ENCODE data around the gene PRLHR.

Gene PRLHR

GRCh38 chr10:118567701-118568248 is 27.7 kb downstream of the PRLHR start:
- Histone ChIP-seq H3K36me3 (ENCODE audit: control insufficient read depth, insufficient read depth, low read length) (no peaks in the 10 kb centered on the region), H3K27me3 (replicated peaks; ENCODE audit: control insufficient read depth, insufficient read depth, low read length) (no peaks in the 10 kb centered on the region; the same call in none of the 2 replicates), H3K4me3 (replicated peaks; ENCODE audit: low read depth, low read length) (no peak overlapping the region)
- DNase-seq (ENCODE audit: extremely low read depth, insufficient read length) = no peak
- no peak for TF ChIP-seq CTCF (IDR thresholded peaks at IDR 0.05; ENCODE audit: insufficient read depth, low read length, poor library complexity, severe bottlenecking)

GRCh38 chr10:118566911-118567310 is 28.5 kb downstream of the PRLHR start:
- H3K27me3 ChIP-seq (replicated peaks; ENCODE audit: control insufficient read depth, insufficient read depth, low read length) = no peaks in the 10 kb centered on the region; the same call in none of the 2 replicates
- no peaks in the 10 kb centered on the region for H3K36me3 ChIP-seq (ENCODE audit: control insufficient read depth, insufficient read depth, low read length)
- TF ChIP-seq CTCF (IDR thresholded peaks at IDR 0.05; ENCODE audit: insufficient read depth, low read length, poor library complexity, severe bottlenecking) = no peak
- DNase-seq (ENCODE audit: extremely low read depth, insufficient read length) = no peak
- no peak overlapping the region for H3K4me3 ChIP-seq (replicated peaks; ENCODE audit: low read depth, low read length)

GRCh38 chr10:118565301-118566075 is 30.0 kb downstream of the PRLHR start:
- Histone ChIP-seq H3K4me3 (replicated peaks; ENCODE audit: low read depth, low read length) (no peak overlapping the region), H3K36me3 (ENCODE audit: control insufficient read depth, insufficient read depth, low read length) (no peaks in the 10 kb centered on the region), H3K27me3 (replicated peaks; ENCODE audit: control insufficient read depth, insufficient read depth, low read length) (no peaks in the 10 kb centered on the region; the same call in none of the 2 replicates)
- no peak for DNase-seq (ENCODE audit: extremely low read depth, insufficient read length)
- TF ChIP-seq CTCF (IDR thresholded peaks at IDR 0.05; ENCODE audit: insufficient read depth, low read length, poor library complexity, severe bottlenecking) = no peak

GRCh38 chr10:118564652-118565051 is 30.8 kb downstream of the PRLHR start:
- DNase-seq (ENCODE audit: extremely low read depth, insufficient read length) = no peak
- no peak overlapping the region for H3K4me3 ChIP-seq (replicated peaks; ENCODE audit: low read depth, low read length)
- no peaks in the 10 kb centered on the region; the same call in none of the 2 replicates for H3K27me3 ChIP-seq (replicated peaks; ENCODE audit: control insufficient read depth, insufficient read depth, low read length)
- no peak for TF ChIP-seq CTCF (IDR thresholded peaks at IDR 0.05; ENCODE audit: insufficient read depth, low read length, poor library complexity, severe bottlenecking)
- H3K36me3 ChIP-seq (ENCODE audit: control insufficient read depth, insufficient read depth, low read length) = no peaks in the 10 kb centered on the region

GRCh38 chr10:118564114-118564513 is 31.3 kb downstream of the PRLHR start:
- no peak for TF ChIP-seq CTCF (IDR thresholded peaks at IDR 0.05; ENCODE audit: insufficient read depth, low read length, poor library complexity, severe bottlenecking)
- Histone ChIP-seq H3K4me3 (replicated peaks; ENCODE audit: low read depth, low read length) (no peak overlapping the region), H3K27me3 (replicated peaks; ENCODE audit: control insufficient read depth, insufficient read depth, low read length) (no peaks in the 10 kb centered on the region; the same call in none of the 2 replicates), H3K36me3 (ENCODE audit: control insufficient read depth, insufficient read depth, low read length) (no peaks in the 10 kb centered on the region)
- DNase-seq (ENCODE audit: extremely low read depth, insufficient read length) = no peak

Measured in GM06990 (cell line).